Heart left ventricle (tissue), 16 donors: ENCODE results near the gene ADAMTSL1. TPM values are rescaled to one million over a fixed set of nuclear protein-coding genes. Genes with fewer than 3 reads are reported as not detected.

Experiments used
- ATAC-seq, 4 donors: fragments of 200-7000 bp; cut with Tn5 transposase; one replicate each; pipeline ENCODE4 v1.9.1; 2020 to 2022; ENCODE audit warnings: moderate library complexity in 4 of 4, mild to moderate bottlenecking in 3 of 4, moderate number of reproducible peaks in 1 of 4
- DNase-seq, 5 donors: peaks; one replicate each; pipeline ENCODE4 v3.0.0-alpha.2; 2020
- H3K27ac ChIP-seq, 12 donors: fragments of 200-600 bp; sonication (generic) in 4 of 12; one replicate each; pipeline versions ENCODE4 v1.5.0 to v1.8.0; 2016 to 2022; ENCODE audit warnings: mild to moderate bottlenecking in 2 of 12
- H3K27me3 ChIP-seq, 9 donors: fragments of 200-600 bp; sonication (generic) in 2 of 9; one replicate each; pipeline versions ENCODE4 v1.5.1 to v1.8.0; 2016 to 2022; ENCODE audit warnings: mild to moderate bottlenecking in 3 of 9
- H3K36me3 ChIP-seq, 9 donors: fragments of 200-600 bp; sonication (generic) in 2 of 9; one replicate each; pipeline versions ENCODE4 v1.5.0 to v1.8.0; 2018 to 2022; ENCODE audit warnings: mild to moderate bottlenecking in 2 of 9
- H3K4me1 ChIP-seq, 12 donors: fragments of 200-600 bp; sonication (generic) in 4 of 12; one replicate each; pipeline versions ENCODE4 v1.5.0 to v1.8.0; 2016 to 2022; ENCODE audit warnings: mild to moderate bottlenecking in 3 of 12
- H3K4me3 ChIP-seq, 12 donors: fragments of 200-600 bp; sonication (generic) in 4 of 12; one replicate each; pipeline versions ENCODE4 v1.5.0 to v1.8.0; 2017 to 2022; ENCODE audit warnings: mild to moderate bottlenecking in 9 of 12, moderate library complexity in 4 of 12
- H3K9me3 ChIP-seq, 12 donors: fragments of 200-600 bp; sonication (generic) in 4 of 12; one replicate each; pipeline versions ENCODE4 v1.5.0 to v1.8.0; 2016 to 2022; ENCODE audit warnings: mild to moderate bottlenecking in 1 of 12
- POLR2A ChIP-seq, 2 donors: fragments of 450-650 bp; IDR thresholded peaks; one replicate each; pipeline ENCODE4 v1.6.1; 2017; ENCODE audit warnings: antibody characterized with exemption in 2 of 2, mild to moderate bottlenecking in 2 of 2, moderate library complexity in 2 of 2
- WGBS, 4 donors: extraction: QIAGEN DNeasy Blood & Tissue Kit in 2 of 4; methylation state at CpG; one replicate each; pipeline versions ENCODE4 v1.1.5 to v1.1.7; 2013 to 2018; 5-methylcytosine and 5-hydroxymethylcytosine counted together
- intact Hi-C, 10 donors: fragments of 100-400 bp; cut with DNase I; formaldehyde crosslinking; loops; one replicate each; pipeline versions ENCODE4 v1.11.1 to v1.14.2; 2022
- polyA plus RNA-seq, 2 donors: library from polyadenylated mRNA; stranded (reverse); fragments of 200-250 nt; gene quantifications; one replicate each; pipeline ENCODE4 v1.2.3, GENCODE V29; 2013
- total RNA-seq, 9 donors: library from RNA; depleted of rRNA in 2 of 9; stranded (reverse); fragments of >200 nt in 2 of 9; fragmentation: NEBNext Ultra II Directional in 3 of 9; extraction: Animal tissue kit (Norgen Biotek cat#: 25700) in 3 of 9; gene quantifications; one replicate each; pipeline versions ENCODE4 v1.1.0 to v1.2.4, GENCODE V29; 2016 to 2023
- TF ChIP-seq, protein P1 (sequence below), 12 donors: fragments of 200-600 bp; sonication (generic) in 4 of 12; IDR thresholded peaks; one replicate each; pipeline versions ENCODE4 v1.5.0 to v1.8.0; 2018 to 2022; ENCODE audit warnings: antibody characterized with exemption in 12 of 12, mild to moderate bottlenecking in 5 of 12
- donor health status: ischemic (EF 13 %, LVEDD 7.1; RV severe dilation, severe dysfunction).
- donor health status: healthy with polysubstance abuse.
- donor health status: DM: no; HTN: yes; CAD: no.
- donor health status: DM: no; HTN: no; CAD: no.
- donor health status: ischemic (EF 25% LVEDD 6.9; RV normal size, moderate dysfunction).
- donor health status: ischemic (EF 25% LVEDD 5.7; RV mildly dilated, moderate dysfunction).
- donor health status: healthy.
- donor health status: DM: yes; HTN: yes; CAD: no.
- donor health status: ischemic (EF 35%, LVEDD 5.7; RV mildly dilated, moderate dysfunction).
- donor health status: nonischemic (EF 11% LVEDD 7.7; RV severe dilation, severe dysfunction).
- donor health status: DM: yes; HTN: yes; CAD: no.
- donor health status: PGD.
- donor health status: ischemic (EF 29% LVEDD 5.4; RV normal size, mild dysfunction).
- donor health status: nonischemic (EF 23%, LVEDD 6.1; RV moderate dilation, normal function).

Gene ADAMTSL1
- total and polyA plus RNA-seq, 11 donors, result 0.46 to 4.7 (median 1.1) TPM

DNA sequence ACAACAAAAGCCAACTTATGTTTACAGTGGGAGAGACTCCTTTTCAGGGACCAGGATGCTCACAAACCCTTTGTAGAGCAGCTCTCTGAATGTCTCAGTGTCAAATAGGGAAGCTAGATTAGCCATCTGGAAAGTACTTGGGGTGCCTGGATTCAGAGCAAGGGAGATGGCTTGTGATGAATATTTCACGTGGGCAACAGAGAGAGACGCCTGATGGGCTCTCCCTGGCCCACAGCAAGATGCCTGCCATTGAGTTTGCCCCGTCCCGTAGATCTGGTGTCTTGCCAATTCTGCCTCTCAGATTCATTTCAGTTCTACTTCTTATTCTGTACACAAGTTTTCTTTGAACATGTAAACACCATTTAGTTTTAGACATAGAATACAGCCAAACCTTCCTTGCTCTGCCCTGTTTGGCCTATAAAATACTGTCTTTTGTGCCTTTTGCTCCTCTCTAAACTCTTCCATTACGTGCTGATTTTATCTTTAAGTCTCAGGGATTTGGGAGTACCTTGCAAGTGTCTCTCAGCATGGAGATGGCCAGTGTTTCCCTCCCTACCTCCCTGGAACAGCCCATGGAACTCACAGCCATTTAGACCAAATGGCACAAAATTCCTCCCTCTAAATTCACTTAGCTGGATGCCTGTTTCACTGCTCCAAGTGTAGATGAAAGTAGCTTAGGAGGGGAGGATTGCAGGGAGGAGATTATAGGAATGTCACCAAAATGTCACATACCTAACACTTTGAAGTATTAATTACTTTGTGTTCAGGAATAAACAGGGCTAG lies 324.7 kb downstream of the ADAMTSL1 start:
- H3K36me3 ChIP-seq, result peaks cover 0 to 3% (median 0%) of the 10 kb centered on the region in 9 donors
- intact Hi-C loops, result loop anchor here in 1 of 10 donors (10.0 kb wide), 1 partner anchor 174 kb away; no protein-coding TSS in a partner anchor
- H3K27me3 ChIP-seq, result no peaks in the 10 kb centered on the region
- H3K27ac ChIP-seq, result no peak overlapping the region
- H3K4me1 ChIP-seq, result peaks cover 0 to 16% (median 2%) of the 10 kb centered on the region in 12 donors
- ATAC-seq (no peak), DNase-seq (no peak)
- TF ChIP-seq POLR2A (IDR thresholded peaks at IDR 0.05), result no peak
- TF ChIP-seq, protein P1, sequence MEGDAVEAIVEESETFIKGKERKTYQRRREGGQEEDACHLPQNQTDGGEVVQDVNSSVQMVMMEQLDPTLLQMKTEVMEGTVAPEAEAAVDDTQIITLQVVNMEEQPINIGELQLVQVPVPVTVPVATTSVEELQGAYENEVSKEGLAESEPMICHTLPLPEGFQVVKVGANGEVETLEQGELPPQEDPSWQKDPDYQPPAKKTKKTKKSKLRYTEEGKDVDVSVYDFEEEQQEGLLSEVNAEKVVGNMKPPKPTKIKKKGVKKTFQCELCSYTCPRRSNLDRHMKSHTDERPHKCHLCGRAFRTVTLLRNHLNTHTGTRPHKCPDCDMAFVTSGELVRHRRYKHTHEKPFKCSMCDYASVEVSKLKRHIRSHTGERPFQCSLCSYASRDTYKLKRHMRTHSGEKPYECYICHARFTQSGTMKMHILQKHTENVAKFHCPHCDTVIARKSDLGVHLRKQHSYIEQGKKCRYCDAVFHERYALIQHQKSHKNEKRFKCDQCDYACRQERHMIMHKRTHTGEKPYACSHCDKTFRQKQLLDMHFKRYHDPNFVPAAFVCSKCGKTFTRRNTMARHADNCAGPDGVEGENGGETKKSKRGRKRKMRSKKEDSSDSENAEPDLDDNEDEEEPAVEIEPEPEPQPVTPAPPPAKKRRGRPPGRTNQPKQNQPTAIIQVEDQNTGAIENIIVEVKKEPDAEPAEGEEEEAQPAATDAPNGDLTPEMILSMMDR (IDR thresholded peaks at IDR 0.05), result no peak
- peaks cover 0 to 3% (median 0%) of the 10 kb centered on the region in 12 donors for H3K9me3 ChIP-seq
- 86 to 93% (median 88%) methylated on average over 5 of the region's 5 CpGs for whole genome bisulfite sequencing, 4 donors
- H3K4me3 ChIP-seq, result no peak overlapping the region

DNA sequence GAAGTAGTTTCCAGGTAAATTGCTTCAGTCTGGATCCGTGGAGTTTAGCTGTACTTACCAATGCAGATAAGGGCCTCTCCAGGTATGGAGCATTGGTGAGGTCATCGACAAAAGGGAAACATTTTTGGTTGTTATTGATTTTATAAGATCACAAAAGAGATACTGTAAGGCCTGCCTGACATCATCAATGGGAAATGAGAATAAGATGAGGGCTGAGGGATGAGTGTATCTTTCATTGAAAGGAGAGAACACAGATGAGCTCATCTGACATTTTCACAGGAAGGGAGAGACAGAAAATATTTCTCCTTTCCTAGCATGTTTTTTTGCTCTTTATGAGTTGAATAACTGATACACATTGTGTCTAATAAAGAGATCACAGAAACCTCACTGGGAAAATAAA lies 325.5 kb downstream of the ADAMTSL1 start:
- intact Hi-C loops, result loop anchor here in 1 of 10 donors (10.0 kb wide), 1 partner anchor 175 kb away; no protein-coding TSS in a partner anchor
- WGBS, 4 donors, result 84 to 92% (median 87%) methylated on average over 2 of the region's 2 CpGs

DNA sequence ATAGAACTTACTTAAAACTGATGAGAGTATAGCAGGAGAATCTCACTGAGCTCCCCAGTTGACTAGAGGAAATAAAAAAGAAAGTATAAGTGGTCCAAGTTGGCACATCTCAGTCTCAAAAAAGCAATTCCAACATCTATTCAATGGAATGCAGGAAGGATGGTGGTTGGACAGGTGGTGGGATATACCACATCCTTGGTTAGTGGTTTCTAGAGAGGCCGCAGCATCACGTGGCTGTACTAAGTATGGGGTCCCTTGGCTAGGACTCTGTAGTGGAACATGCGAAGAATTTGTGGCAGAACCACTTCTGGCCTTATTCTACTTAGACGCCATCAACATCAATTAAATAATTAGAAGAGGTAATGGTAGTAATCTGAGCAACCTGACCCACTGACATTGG lies 326.6 kb downstream of the ADAMTSL1 start:
- no peaks in the 10 kb centered on the region for H3K27me3 ChIP-seq
- H3K27ac ChIP-seq, result no peak overlapping the region
- H3K4me3 ChIP-seq, result no peak overlapping the region
- intact Hi-C loops, result loop anchor here in 1 of 10 donors (10.0 kb wide), 1 partner anchor 64 kb away; no protein-coding TSS in a partner anchor
- DNase-seq (no peak), ATAC-seq (no peak)
- H3K9me3 ChIP-seq, result peaks cover 0 to 3% (median 0%) of the 10 kb centered on the region in 12 donors
- H3K4me1 ChIP-seq, result peaks cover 0 to 14% (median 2%) of the 10 kb centered on the region in 12 donors
- TF ChIP-seq POLR2A (IDR thresholded peaks at IDR 0.05), result no peak
- TF ChIP-seq, protein P1 (IDR thresholded peaks at IDR 0.05), result no peak
- WGBS, 4 donors, result 95 to 99% (median 98%) methylated on average over 4 of the region's 4 CpGs
- peaks cover 0 to 3% (median 0%) of the 10 kb centered on the region in 9 donors for H3K36me3 ChIP-seq

More for the DNA sequence above, 325.5 kb downstream of the ADAMTSL1 start:
- TF ChIP-seq POLR2A (IDR thresholded peaks at IDR 0.05), result no peak
- TF ChIP-seq, protein P1 (IDR thresholded peaks at IDR 0.05), result no peak
- Histone ChIP-seq H3K27me3 (no peaks in the 10 kb centered on the region), H3K9me3 (peaks cover 0 to 3% (median 0%) of the 10 kb centered on the region in 12 donors), H3K4me1 (peaks cover 0 to 16% (median 2%) of the 10 kb centered on the region in 12 donors), H3K4me3 (no peak overlapping the region), H3K27ac (no peak overlapping the region), H3K36me3 (peaks cover 0 to 3% (median 0%) of the 10 kb centered on the region in 9 donors)
- ATAC-seq (no peak), DNase-seq (no peak)

DNA sequence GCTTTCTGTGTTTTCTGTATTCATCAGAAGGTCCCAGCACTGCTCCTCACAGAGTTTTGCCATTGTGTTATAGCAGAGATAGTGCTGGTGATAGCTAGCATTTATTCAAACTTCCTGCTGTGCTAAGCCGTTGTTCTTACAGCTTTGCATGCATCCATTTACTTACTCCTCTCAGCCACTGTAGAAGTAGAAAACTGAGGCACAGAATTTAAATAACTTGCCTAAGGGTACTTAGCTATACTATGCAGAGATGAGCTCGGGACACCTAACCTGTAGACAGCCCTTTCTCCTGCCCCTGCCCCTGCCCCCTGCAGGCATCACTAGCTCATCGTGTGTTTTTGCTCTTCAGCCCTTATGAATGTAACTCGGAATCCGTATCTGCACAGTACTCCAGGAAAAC lies 331.4 kb downstream of the ADAMTSL1 start:
- H3K4me1 ChIP-seq, result no peaks in the 10 kb centered on the region
- ATAC-seq (no peak), DNase-seq (no peak)
- H3K9me3 ChIP-seq, result peaks cover 0 to 3% (median 0%) of the 10 kb centered on the region in 12 donors
- intact Hi-C loops, result loop anchor here in 1 of 10 donors (10.0 kb wide), 1 partner anchor 59 kb away; no protein-coding TSS in a partner anchor
- H3K4me3 ChIP-seq, result no peak overlapping the region
- no peak for TF ChIP-seq POLR2A (IDR thresholded peaks at IDR 0.05)
- TF ChIP-seq, protein P1 (IDR thresholded peaks at IDR 0.05), result no peak
- WGBS, 4 donors, result 86 to 93% (median 92%) methylated on average over 5 of the region's 5 CpGs
- H3K27me3 ChIP-seq, result no peaks in the 10 kb centered on the region
- H3K27ac ChIP-seq, result no peak overlapping the region
- H3K36me3 ChIP-seq, result peaks cover 0 to 3% (median 0%) of the 10 kb centered on the region in 9 donors
